ENCODE results near the gene ETV3L.

DNA sequence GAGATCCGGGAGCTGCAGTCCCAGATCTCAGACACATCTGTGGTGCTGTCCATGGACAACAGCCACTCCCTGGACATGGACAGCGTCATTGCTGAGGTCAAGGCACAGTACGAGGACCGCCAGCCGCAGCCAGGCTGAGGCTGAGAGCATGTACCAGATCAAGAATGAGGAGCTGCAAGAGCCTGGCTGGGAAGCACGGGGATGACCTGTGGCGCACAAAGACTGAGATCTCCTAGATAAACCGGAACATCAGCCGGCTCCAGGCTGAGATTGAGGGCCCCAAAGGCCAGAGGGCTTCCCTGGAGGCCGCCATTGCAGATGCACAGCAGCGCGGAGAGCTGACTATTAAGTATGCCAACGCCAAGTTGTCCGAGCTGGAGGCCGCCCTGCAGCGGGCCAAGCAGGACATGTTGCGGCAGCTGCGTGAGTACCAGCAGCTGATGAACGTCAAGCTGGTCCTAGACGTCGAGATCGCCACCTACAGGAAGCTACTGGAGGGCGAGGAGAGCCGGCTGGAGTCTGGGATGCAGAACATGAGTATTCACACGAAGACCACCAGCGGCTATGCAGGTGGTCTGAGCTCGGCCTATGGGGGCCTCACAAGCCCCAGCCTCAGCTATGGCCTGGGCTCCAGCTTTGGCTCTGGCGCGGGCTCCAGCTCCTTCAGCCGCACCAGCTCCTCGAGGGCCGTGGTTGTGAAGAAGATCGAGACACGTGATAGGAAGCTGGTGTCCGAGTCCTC lies 25.5 kb downstream of the ETV3L start:
- TF ChIP-seq CTCF (IDR thresholded peaks at IDR 0.05): peak in 4 of 6 experiments; percentile 48 to 71 (median 64)
- no peak for TF ChIP-seq POLR2A (IDR thresholded peaks at IDR 0.05)

All from Peyer's patch (tissue), 4 donors.